SK-MEL-5 (cell line): ENCODE results near the gene FAHD1. TPM values are rescaled to one million over a fixed set of nuclear protein-coding genes. Genes with fewer than 3 reads are reported as not detected.

Experiments
- DNase-seq: peaks from one replicate; pipeline ENCODE4 v3.0.0-alpha.2; 2016; ENCODE audit warnings: low read depth, low spot score
- in situ Hi-C: cut with HindIII; loops from 2 replicates; pipeline ENCODE4 v1.10.0; 2016; ENCODE audit warnings: low sequenced_read_pairs, high pct_unique_total_duplicates, low pct_unique_long_range_greater_than_20kb
- total RNA-seq: library from RNA; depleted of rRNA; stranded (reverse); fragments of >200 nt; shearing (Covaris generic); gene quantifications from 2 replicates; pipeline ENCODE4 v1.2.3, GENCODE V29; 2014

Gene FAHD1
- total RNA-seq, 1 experiment from 2014 or later: 96.5 TPM

DNA sequence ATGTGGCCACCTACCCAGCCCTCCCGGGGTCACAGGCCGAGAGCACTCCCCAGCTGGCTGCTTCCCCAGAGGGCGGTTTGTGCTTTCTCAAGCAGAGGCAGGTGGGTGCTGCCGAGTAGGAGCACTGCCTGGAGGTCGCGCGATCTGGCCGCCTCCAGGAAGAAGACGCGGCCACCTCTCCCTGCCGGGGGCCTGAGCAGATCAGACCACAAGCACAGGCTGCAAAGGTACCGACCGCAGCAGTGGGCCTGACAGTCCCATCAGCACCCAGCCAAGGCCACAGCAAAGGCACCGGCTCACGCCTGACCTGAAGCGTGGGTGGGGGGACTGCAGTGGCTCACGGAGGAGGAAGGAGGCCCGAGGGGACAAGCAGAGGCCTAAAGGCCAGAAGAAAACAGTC, 18.3 kb upstream of the FAHD1 start:
- in situ Hi-C loops: no loop called here
- DNase-seq: no peak

GRCh38 chr16:1809281-1809801, 17.7 kb upstream of the FAHD1 start:
- no peak for DNase-seq
- in situ Hi-C loops: no loop called here

- in situ Hi-C loops: no loop called here
- no peak for DNase-seq
Measured at GRCh38 chr16:1810106-1810505, 16.9 kb upstream of the FAHD1 start.

DNA sequence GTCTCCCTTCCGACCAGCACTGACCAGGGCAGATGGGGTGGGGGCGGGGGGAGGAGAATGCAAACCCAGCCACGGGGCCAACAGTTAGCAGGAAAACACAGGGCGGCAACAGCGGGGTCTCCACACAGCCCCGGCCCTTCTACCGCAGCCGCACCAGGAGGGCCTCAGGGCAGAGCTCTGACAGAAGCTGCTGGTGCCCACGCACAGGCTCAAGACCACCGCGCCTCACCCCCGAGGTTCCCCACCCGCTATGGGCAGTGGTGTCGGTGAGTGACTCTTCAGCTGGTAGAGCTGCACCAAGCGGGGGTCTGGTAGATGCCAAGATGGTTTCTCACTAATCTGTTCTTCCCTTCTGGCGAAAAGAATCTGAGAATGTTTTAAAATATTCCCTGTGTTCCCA, 16.5 kb upstream of the FAHD1 start:
- no peak for DNase-seq
- in situ Hi-C loops: no loop called here

DNA sequence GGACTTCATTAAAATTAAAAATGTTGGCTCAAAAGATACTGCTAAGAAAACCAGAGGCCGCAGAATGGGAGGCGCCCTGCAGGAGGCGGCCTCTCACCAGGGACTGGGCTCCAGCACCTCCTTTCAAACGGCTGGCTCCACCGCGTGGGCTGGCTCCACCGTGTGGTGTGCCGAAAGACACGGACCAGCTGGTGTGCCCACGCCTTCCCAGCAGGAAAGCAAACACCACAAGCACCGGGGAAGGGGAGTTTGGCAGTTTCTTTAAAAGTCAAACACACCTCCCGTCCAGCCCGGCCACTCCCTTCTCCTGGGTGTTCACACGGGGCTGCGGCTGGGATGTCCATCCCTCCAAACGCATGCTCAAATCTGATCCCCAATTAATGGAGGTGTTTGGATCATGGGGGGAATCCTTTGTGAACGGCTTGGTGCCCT, 14.3 kb upstream of the FAHD1 start:
- DNase-seq: peak; percentile 74
- in situ Hi-C loops: no loop called here

- no peak for DNase-seq
- in situ Hi-C loops: no loop called here
Measured at GRCh38 chr16:1815461-1815860, 11.5 kb upstream of the FAHD1 start.

DNA sequence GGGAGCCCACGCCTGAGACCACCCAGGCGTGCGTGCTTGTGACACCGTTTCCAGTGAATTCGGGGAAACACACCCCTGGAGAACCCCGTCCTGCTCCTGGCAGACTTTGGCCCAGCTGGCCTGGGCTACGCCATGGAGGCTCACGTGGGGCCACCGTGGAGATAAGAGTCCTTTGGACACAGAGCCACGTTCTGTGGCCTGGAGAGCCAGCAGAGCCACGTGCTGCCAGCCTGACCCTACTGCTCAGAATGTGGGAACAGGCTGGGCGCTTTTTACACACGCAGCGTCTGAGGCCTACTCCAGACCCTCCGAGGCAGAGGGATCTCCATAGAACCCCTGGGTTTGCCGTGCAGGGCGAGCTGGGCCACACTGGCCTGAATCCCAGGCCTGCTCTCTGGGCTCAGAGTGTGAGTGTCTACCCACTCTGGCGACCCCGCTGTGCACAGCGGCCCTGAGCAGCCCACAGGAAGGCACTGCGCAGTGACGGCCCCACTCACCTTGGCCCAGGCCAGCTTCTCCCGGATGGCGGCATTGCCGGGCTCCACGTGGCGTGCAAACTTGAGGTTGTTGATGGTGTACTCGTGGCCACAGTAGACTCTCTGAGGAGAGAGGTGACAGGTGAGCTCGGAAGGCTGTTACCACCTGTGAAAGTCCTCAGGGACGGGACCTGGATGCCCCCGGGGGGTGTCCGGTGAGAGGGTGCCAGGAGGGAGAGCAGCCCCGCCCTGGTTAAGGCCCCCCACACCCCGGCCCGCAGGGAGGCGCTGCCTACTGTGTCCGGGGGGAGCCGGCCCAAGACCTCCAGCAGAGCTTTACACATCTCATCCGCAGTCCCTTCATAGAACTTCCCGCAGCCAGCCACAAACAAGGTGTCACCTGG, 10.4 kb upstream of the FAHD1 start:
- in situ Hi-C loops: no loop called here
- DNase-seq: no peak

- in situ Hi-C loops: no loop called here
Measured at GRCh38 chr16:1817276-1817589, 9.8 kb upstream of the FAHD1 start.

GRCh38 chr16:1817716-1818115, 9.3 kb upstream of the FAHD1 start:
- DNase-seq: no peak
- in situ Hi-C loops: no loop called here

More at GRCh38 chr16:1817276-1817589, 9.8 kb upstream of the FAHD1 start:
- DNase-seq: no peak

DNA sequence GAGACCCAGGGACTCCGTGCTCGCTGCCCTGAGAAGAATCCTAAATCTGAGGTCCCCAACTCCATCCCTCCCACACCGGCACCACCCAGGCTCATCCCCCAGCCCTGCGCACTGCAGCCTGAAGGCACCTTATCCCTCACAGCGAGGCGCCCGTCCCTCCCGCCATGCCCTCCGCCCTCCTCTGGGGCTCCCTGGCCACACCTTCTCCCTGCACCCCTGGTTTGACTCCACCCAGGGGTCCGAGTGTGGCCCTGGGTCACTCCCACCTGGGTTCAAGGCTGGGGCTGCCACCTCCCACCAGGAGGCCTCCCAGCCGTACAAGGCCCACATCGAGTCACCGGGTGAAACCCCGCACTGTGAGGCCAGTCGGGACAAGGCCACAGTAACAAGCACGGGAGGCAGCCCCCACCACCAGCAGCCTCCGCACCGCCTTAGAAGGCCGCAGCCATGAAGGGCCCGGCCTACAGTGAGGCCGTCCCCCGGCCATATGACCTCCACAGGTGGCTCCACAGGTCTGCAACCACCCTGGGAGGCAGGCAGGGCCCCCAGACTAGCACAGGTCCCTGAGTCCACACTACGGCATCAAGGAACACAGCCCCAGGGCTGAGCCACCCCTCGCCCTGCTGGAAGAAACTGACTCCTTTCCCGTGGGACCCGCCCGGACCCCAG, 8.7 kb upstream of the FAHD1 start:
- in situ Hi-C loops: no loop called here
- DNase-seq: no peak

GRCh38 chr16:1818873-1819525, 8.0 kb upstream of the FAHD1 start:
- in situ Hi-C loops: no loop called here
- no peak for DNase-seq

DNA sequence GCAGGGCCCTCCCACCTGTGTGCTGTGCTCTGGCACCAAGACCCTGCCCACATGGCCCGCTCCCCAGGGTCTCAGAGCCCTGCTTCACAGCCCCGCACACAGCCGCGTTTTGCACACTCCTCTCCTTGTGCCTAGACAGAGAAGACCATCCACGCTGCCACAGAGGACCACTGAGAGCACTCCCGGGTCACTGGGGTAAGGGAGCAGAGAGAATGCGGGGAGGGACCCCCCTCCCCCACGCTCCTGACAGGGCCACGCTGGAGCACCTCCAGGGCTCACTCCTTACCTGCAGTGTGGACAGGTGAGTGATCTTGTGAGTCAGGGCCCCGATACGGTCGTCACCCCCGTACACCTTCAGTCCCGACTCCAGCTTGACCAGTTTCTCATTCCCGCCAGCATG, 7.4 kb upstream of the FAHD1 start:
- in situ Hi-C loops: no loop called here
- no peak for DNase-seq

- DNase-seq: no peak
- in situ Hi-C loops: no loop called here
Measured at GRCh38 chr16:1820096-1820945, 6.7 kb upstream of the FAHD1 start.

GRCh38 chr16:1820946-1821290, 6.1 kb upstream of the FAHD1 start:
- DNase-seq: no peak
- in situ Hi-C loops: no loop called here

- in situ Hi-C loops: no loop called here
- DNase-seq: no peak
Measured at GRCh38 chr16:1821861-1822611, 5.0 kb upstream of the FAHD1 start.

- DNase-seq: no peak
- in situ Hi-C loops: no loop called here
Measured at GRCh38 chr16:1822801-1823200, 4.2 kb upstream of the FAHD1 start.

DNA sequence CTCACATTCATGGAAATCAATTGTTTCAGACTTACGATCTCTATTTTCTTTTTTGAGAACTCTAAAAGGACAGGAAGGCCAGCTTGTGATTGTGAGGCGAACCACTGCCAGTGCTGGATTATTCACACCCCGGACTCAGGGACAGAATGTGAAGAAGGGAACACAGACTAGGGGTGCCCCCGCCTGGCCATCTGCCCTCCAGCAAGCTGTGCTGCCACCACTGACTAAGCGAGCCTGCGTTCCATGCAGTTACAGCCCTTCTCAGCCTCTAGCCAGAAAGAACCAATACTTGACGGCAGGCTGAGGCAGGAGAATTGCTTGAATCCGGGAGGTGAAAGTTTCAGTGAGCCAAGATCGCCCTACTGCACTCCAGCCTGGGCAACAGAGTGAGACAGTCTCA, 3.2 kb upstream of the FAHD1 start:
- peak; percentile 60 for DNase-seq
- in situ Hi-C loops: no loop called here
